Stimulated activated CD8-positive, alpha-beta memory T cell treated with anti-CD3 and anti-CD28 coated beads, Interleukin-15, amount 100 ng/mL, for 1 hour (primary cell): ENCODE results near the gene PTPRD.

Source experiments
- DNase-seq: peaks from one replicate; pipeline ENCODE4 v3.0.0-alpha.2; 2020; ENCODE audit warnings: low read depth

PTPRD gene

GRCh38 chr9:8826281-8826680, 1786.5 kb downstream of the PTPRD start:
- no peak for DNase-seq

- no peak for DNase-seq
These were observed 1787.1 kb downstream of the PTPRD start for GRCh38 chr9:8825585-8826147.

GRCh38 chr9:8823131-8823895, 1789.5 kb downstream of the PTPRD start:
- no peak for DNase-seq

GRCh38 chr9:8822667-8823025, 1790.2 kb downstream of the PTPRD start:
- DNase-seq: no peak

GRCh38 chr9:8821910-8822666, 1790.7 kb downstream of the PTPRD start:
- DNase-seq: no peak

- no peak for DNase-seq
These were observed 1795.5 kb downstream of the PTPRD start for GRCh38 chr9:8817335-8817734.

GRCh38 chr9:8816361-8816760, 1796.4 kb downstream of the PTPRD start:
- no peak for DNase-seq

- no peak for DNase-seq
These were observed 1796.9 kb downstream of the PTPRD start for GRCh38 chr9:8815931-8816330.

- no peak for DNase-seq
These were observed 1797.6 kb downstream of the PTPRD start for GRCh38 chr9:8815219-8815618.

GRCh38 chr9:8812888-8813287, 1799.9 kb downstream of the PTPRD start:
- DNase-seq: no peak

GRCh38 chr9:8809741-8810140, 1803.1 kb downstream of the PTPRD start:
- no peak for DNase-seq

GRCh38 chr9:8806150-8806549, 1806.7 kb downstream of the PTPRD start:
- no peak for DNase-seq

GRCh38 chr9:8804613-8805012, 1808.2 kb downstream of the PTPRD start:
- no peak for DNase-seq

GRCh38 chr9:8802242-8802641, 1810.6 kb downstream of the PTPRD start:
- DNase-seq: no peak

GRCh38 chr9:8800196-8800595, 1812.6 kb downstream of the PTPRD start:
- no peak for DNase-seq

GRCh38 chr9:8799615-8800014, 1813.2 kb downstream of the PTPRD start:
- no peak for DNase-seq

- no peak for DNase-seq
These were observed 1813.6 kb downstream of the PTPRD start for GRCh38 chr9:8799206-8799605.

- DNase-seq: no peak
These were observed 1828.0 kb downstream of the PTPRD start for GRCh38 chr9:8784838-8785237.

GRCh38 chr9:8783941-8784340, 1828.9 kb downstream of the PTPRD start:
- DNase-seq: no peak

- no peak for DNase-seq
These were observed 1830.6 kb downstream of the PTPRD start for GRCh38 chr9:8782237-8782636.

GRCh38 chr9:8781458-8781857, 1831.3 kb downstream of the PTPRD start:
- no peak for DNase-seq

- DNase-seq: no peak
These were observed 1832.4 kb downstream of the PTPRD start for GRCh38 chr9:8780386-8780785.

- DNase-seq: no peak
These were observed 1833.3 kb downstream of the PTPRD start for GRCh38 chr9:8779478-8779877.
